Lung (tissue), 12 donors: ENCODE data around the gene KIF26B. TPM values are rescaled to one million over a fixed set of nuclear protein-coding genes. Genes with fewer than 3 reads are reported as not detected.

Source experiments
- ATAC-seq: fragments of 200-7000 bp; cut with Tn5 transposase; one replicate; pipeline ENCODE4 v1.9.1; 2020; ENCODE audit warnings: moderate number of reproducible peaks; ENCODE audit not compliant: insufficient read depth, low FRiP score
- DNase-seq, 3 donors: peaks; one replicate each; pipeline ENCODE4 v3.0.0-alpha.2; 2013 to 2017
- H3K27ac ChIP-seq, 2 donors: one replicate each; pipeline ENCODE4 v1.5.1; 2013; ENCODE audit warnings: mild to moderate bottlenecking in 2 of 2, moderate library complexity in 2 of 2, control low read depth in 1 of 2, inconsistent platforms in 1 of 2, low read depth in 1 of 2, low read length in 1 of 2
- H3K27me3 ChIP-seq, 3 donors: one replicate each; pipeline ENCODE4 v1.5.1; 2013; ENCODE audit warnings: low read length in 2 of 3; ENCODE audit not compliant: control insufficient read depth in 3 of 3, insufficient read depth in 3 of 3
- H3K36me3 ChIP-seq, 4 donors: one replicate each; pipeline ENCODE4 v1.5.1; 2013; ENCODE audit warnings: low read length in 4 of 4, mild to moderate bottlenecking in 1 of 4, moderate library complexity in 1 of 4; ENCODE audit not compliant: control insufficient read depth in 4 of 4, insufficient read depth in 4 of 4
- H3K4me1 ChIP-seq, 5 donors: one replicate each; pipeline ENCODE4 v1.5.1; 2013; ENCODE audit warnings: low read length in 5 of 5, mild to moderate bottlenecking in 2 of 5, moderate library complexity in 1 of 5; ENCODE audit not compliant: control insufficient read depth in 5 of 5, insufficient read depth in 5 of 5
- H3K4me3 ChIP-seq: one replicate; pipeline ENCODE4 v1.5.1; 2013; ENCODE audit warnings: mild to moderate bottlenecking, control low read depth, moderate library complexity
- H3K9ac ChIP-seq, 2 donors: one replicate each; pipeline ENCODE4 v1.5.1; 2013; ENCODE audit warnings: low read length in 2 of 2, control low read depth in 1 of 2; ENCODE audit not compliant: insufficient read depth in 1 of 2
- H3K9me3 ChIP-seq, 4 donors: one replicate each; pipeline ENCODE4 v1.5.1; 2013; ENCODE audit warnings: low read length in 3 of 4, mild to moderate bottlenecking in 1 of 4, moderate library complexity in 1 of 4; ENCODE audit not compliant: control insufficient read depth in 4 of 4, insufficient read depth in 3 of 4
- CTCF ChIP-seq: IDR thresholded peaks from 2 replicates; pipeline ENCODE4 v1.5.1; 2012; ENCODE audit warnings: mild to moderate bottlenecking; ENCODE audit errors: control extremely low read depth, extremely low read depth
- WGBS, 2 donors: extraction: QIAGEN DNeasy Blood & Tissue Kit; methylation state at CpG; one replicate each; pipeline ENCODE4 v1.1.7; 2013; 5-methylcytosine and 5-hydroxymethylcytosine counted together
- polyA plus RNA-seq, 2 donors: library from polyadenylated mRNA; stranded (reverse); fragments of 200-250 nt; gene quantifications; one replicate each; pipeline ENCODE4 v1.2.1, GENCODE V29; 2013
- total RNA-seq, 2 donors: library from RNA; depleted of rRNA in 1 of 2; stranded (reverse); fragments of >200 nt in 1 of 2; gene quantifications; one replicate each; pipeline ENCODE4 v1.2.1, GENCODE V29; 2014 to 2021
- donor health status: control.
- donor health status: control.
- donor health status: Bipolar disorder and iron deficiency.
- donor health status: healthy.
- donor health status: DM: yes; HTN: yes; CAD: no.

KIF26B gene
- total and polyA plus RNA-seq, 4 donors, result 0.61 to 6.7 (median 2.2) TPM

- peaks cover 0 to 38% (median 16%) of the 10 kb centered on the region in 5 donors for H3K4me1 ChIP-seq
- peak; percentile 84 to 96 (median 91) for DNase-seq
- H3K27me3 ChIP-seq, result no peaks in the 10 kb centered on the region
- 73 to 83% methylated on average over 21 of the region's 21 CpGs for WGBS, 2 donors
- no peak overlapping the region for H3K4me3 ChIP-seq
- peaks cover 0 to under 1% (median 0%) of the 10 kb centered on the region in 4 donors for H3K9me3 ChIP-seq
- no peaks in the 10 kb centered on the region for H3K36me3 ChIP-seq
- TF ChIP-seq CTCF, result no peak
- H3K27ac ChIP-seq, result no peak overlapping the region
- H3K9ac ChIP-seq, result no peak overlapping the region
- ATAC-seq, result no peak
These were observed 528.1 kb downstream of the KIF26B start for GRCh38 chr1:245682638-245683628.

GRCh38 chr1:245683676-245684075, 528.9 kb downstream of the KIF26B start:
- Histone ChIP-seq H3K4me1 (peaks cover 0 to 41% (median 16%) of the 10 kb centered on the region in 5 donors), H3K4me3 (no peak overlapping the region), H3K36me3 (no peaks in the 10 kb centered on the region), H3K9me3 (no peaks in the 10 kb centered on the region), H3K27me3 (no peaks in the 10 kb centered on the region), H3K9ac (no peak overlapping the region), H3K27ac (no peak overlapping the region)
- 82 to 88% methylated on average over 9 of the region's 9 CpGs for WGBS, 2 donors
- DNase-seq (peak; percentile 48 to 81 (median 55)), ATAC-seq (no peak)
- TF ChIP-seq CTCF, result no peak

GRCh38 chr1:245684166-245684565, 529.4 kb downstream of the KIF26B start:
- Histone ChIP-seq H3K9me3 (no peaks in the 10 kb centered on the region), H3K9ac (no peak overlapping the region), H3K4me1 (peaks cover 0 to 41% (median 16%) of the 10 kb centered on the region in 5 donors), H3K27me3 (no peaks in the 10 kb centered on the region), H3K4me3 (no peak overlapping the region), H3K27ac (no peak overlapping the region), H3K36me3 (no peaks in the 10 kb centered on the region)
- TF ChIP-seq CTCF, result no peak
- 94% methylated on average over 19 of the region's 19 CpGs for WGBS, 2 donors
- no peak for ATAC-seq
- DNase-seq, result no peak
